Amygdala (tissue), 56 donors: ENCODE measurements around the gene FTCD.
A peak's percentile ranks its signal among the peaks of the same experiment; 100 is the strongest.
"Not testable (repeated sequence)": the region's sequence is repeated elsewhere in the genome, so short reads cannot be mapped to it uniquely, and the experiment has no call there.

Experiments used
- DNase-seq, 56 donors: peaks; one replicate each; lab custom pipeline; 2025; lab: John Stamatoyannopoulos, UW

The FTCD gene

DNA sequence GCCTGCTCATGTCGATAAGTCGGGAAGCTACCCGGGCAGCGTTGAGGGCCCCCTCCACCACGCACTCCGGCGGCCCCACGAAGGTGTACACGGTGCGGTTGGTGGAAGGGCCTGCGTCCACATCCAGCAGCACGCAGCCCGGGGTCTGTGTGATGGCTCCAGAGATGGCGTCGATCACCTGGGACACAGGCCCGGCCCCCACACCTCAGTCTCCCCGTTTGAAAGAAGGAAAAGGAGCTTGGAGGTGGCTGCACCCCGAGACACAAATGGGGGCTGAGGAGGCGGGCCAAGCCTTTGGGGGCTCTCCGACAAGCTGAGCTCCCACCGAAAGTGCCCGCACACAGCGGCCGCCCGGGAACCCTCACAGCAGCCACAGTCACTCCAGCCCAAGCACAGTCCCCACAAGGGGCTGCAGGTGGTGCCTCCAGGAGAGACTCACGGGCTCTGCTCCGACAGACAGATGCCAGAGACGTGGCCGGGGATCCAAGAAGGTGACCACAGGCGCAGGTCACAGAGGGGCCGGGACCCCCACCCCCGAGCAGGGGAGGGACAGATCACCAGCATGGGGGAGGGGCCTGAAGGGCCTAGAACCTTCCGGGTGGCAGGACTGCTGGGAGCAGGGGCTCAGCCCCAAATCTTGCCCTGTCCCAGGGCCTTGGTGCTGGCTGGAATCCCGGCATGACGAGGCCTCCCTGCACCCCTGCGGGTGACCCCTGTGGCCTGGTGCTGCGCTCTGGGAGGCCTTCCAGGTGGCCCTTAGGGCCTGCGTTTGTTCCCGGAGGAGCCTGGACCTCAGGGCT, 1.0 kb downstream of the FTCD start:
- no peak for DNase-seq

- peak in 26 of 56 donors; percentile 3 to 66 (median 32) for DNase-seq
Observed at GRCh38 chr21:46153247-46154154, 1.9 kb downstream of the FTCD start.

DNA sequence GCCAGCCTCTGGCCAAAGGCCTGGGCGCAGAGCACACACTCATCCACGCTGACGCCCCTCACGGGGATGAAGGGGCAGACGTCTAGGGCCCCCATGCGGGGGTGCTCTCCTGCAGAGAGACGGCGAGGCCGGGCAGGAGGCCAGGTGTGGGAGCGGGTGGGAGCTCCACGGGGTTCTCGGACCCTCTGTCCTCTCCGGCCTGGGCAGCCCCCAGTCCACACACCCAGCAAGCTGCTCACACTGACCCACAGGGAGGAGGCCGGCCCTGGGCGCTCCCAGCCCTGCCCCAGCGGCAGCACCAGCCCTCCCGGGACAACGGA, 2.5 kb downstream of the FTCD start:
- DNase-seq: no peak

- no peak for DNase-seq
Observed at GRCh38 chr21:46151989-46152926, 3.1 kb downstream of the FTCD start.

GRCh38 chr21:46151261-46151988, 4.0 kb downstream of the FTCD start:
- no peak for DNase-seq

DNA sequence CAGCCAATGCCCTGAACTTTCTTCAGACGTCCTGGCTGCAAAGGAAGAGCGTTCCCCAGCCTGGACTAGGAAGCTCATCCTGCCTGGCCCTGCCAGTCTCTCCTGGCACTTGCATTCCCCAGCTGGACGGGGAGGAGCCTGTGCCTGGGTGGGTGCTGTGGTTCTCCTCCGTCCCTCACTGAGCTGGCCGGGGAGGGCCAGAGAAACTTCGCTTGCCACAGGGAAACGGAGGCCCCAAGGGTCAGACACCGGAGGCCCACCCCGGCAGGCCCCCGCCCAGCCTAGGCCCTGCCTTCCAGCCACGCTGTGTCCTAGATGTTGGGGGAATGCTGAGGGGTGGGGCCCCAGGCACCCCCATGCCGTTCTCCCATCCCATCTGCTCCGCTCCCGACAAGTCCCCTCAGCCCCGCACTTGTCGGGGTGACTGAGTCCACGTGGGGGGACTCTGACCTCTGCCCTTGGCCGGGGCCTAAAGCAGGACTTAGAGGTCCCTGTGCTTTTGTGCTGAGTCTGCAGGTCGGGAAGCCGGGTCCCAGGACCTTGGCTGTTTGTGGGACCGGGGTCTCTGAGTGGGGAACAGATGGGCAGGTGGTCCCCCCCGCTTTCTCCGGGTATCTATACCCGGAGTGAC, 4.8 kb downstream of the FTCD start:
- peak in 2 of 56 donors; percentile 31 to 40 for DNase-seq

DNA sequence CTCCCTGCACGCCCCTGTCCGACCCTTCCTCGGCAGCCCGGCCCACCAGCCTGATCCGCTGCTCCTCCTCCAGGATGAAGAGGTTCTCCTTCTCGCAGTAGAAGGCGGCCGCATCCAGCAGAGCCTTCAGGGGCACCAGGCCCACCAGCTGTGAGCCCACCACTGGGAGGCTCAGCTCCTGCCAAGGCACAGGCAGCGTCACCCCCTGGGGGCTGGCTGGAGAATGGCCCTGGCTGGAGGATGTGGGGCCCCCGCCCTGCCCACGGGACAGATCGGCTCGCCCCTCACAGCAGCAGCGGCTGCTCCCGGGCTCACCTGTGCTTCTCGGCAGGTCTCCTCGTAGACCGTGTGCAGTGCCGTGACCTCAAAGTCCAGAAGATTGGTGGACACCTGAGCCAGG, 5.3 kb downstream of the FTCD start:
- no peak for DNase-seq

DNA sequence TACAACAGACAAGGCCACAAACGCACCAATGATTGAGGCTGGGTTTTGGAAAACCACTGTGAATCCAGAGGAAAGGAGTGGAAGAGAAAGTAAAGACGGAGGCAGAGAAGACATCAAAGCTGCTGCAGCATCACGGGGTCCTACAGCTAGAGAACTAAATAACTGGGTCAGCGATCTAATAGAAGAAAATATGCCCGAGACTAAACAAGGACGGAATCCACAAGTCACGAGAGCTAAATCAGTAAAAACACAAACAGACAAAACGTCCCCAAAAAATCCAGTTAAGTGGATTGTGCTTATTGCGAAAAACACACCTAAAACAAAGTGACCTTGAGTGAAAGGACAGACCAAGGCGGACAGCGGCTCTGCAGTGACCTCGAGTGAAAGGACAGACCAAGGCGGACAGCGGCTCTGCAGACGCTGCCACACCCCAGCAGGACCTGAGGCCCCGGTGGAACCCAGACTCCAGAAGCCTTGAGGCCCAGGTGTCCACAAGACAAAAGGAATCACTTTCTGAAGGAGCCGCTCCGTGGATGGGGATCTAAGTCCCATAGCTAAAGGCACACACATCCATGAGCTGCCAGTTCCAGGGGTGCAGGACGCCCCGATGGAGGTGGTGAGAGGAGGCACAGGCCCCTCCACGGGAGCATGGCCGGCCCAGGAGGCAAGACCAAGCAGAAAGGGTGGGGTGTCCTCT, 6.0 kb downstream of the FTCD start:
- DNase-seq: no peak

GRCh38 chr21:46148106-46148505, 7.3 kb downstream of the FTCD start:
- DNase-seq: no peak

DNA sequence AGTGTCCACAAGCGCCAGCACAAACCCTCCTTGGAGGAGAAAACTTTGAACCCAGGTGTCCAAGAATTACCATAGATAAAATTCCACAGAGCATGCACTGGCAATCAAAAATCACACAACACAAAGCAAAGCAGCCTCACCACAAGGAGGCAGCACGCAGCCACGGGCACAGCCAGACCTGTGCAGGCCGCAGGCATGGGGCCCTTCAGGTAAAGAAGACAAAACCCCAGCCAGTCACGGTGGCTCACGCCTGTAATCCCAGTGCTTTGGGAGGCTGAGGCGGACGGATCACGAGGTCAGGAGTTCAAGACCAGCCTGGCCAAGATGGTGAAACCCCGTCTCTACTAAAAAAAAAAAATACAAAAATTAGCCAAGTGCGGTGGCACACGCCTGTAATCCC, 8.0 kb downstream of the FTCD start:
- DNase-seq: not testable (repeated sequence)

- no peak for DNase-seq
Observed at GRCh38 chr21:46146856-46147255, 8.5 kb downstream of the FTCD start.

GRCh38 chr21:46145840-46146691, 9.3 kb downstream of the FTCD start:
- DNase-seq: no peak

DNA sequence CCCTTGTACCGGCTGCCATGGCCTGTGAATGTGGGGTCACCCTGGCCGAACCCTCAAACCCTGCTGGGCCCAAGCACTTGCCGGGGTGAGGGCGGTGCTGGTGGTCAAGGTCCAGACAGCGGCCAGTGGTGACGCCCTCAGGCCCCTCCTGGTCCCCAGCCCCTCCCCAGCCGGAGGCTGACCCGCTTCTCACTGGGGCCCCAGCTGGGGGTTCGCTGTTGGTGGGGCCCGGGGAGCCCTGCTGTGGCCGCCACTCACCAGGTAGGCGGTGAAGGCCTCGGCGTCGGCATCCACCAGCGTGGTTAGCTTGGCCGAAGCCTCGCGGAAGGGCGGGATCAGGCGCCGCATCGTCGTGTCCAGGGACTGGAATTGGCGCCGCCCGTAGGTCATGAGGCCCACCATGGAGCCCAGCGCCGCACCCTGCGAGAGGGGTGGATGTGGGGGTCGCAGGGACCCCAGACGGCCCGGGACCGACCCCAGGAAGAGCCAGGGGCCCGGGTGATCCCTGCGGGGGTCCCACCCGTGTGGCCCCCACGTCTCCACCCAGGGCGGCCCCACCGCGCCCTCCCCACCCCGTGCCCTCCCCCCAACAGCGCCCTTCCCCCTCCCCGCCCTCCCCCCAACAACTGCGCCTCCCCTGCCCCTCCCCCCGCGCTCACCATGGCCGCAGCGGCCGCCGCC, 10.1 kb downstream of the FTCD start:
- DNase-seq: no peak

GRCh38 chr21:46144464-46145070, 10.8 kb downstream of the FTCD start:
- DNase-seq: peak in 6 of 56 donors; percentile 9 to 47 (median 20)

DNA sequence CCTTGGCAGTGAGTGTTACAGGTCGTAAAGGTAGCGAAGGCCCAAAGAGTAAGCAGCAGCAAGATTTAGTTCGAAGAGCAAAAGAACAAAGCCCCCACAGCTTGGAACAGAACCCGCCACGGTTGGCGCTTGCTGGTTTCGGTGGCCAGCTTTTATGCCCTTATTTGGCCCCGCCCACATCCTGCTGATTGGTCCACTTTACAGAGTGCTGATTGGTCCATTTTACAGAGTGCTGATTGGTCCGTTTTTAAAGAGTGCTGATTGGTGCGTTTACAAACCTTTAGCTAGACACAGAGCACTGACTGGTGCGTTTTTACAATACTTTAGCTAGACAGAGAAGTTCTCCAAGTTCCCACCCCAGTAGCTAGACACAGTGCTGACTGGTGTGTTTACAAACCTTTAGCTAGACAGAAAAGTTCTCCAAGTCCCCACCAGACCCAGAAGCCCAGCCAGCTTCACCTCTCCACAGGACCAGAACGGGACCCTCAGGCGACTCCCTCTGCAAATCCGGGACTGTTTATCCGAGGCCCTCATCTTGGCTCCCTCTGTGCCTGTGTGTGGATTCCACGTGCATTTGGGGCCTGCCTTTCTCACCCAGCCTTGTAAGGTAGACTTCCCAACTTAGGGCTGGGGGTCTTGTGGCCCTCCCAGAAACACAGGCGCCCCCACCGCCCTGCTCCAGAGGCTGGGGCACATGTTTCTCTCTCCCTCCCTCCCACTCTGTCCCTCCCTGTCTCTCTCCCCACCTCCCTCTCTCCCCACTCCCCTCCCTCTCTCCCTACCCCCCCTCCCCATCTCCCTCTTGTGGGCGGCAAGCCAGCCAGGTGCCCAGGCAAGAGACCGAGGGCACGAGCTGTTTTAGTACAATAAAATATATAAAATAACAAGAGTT, 12.6 kb downstream of the FTCD start:
- no peak for DNase-seq
